ENCODE data around the gene NLRX1.

NLRX1 gene

DNA sequence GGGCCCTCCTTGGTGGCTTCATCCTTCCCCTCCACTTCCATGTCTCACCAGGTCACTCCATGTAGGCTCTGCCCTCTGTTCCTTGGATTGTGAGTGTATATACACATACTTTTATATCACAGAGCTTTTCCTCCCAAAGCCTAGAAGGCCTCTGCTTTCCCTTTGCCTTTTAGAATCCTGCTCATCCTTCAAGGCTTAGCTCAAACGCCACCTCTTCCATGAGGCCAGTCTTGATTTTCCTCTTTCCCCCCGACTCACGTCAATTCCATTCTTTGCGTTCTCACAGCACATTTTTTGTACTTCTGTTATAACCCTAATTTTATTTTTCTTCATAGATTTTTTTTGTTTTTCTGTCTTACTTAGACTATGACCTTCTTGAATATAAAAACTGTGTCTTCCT, 15.9 kb upstream of the NLRX1 start:
- DNase-seq (ENCODE audit: extremely low spot score), result no peak
- TF ChIP-seq, protein P1, sequence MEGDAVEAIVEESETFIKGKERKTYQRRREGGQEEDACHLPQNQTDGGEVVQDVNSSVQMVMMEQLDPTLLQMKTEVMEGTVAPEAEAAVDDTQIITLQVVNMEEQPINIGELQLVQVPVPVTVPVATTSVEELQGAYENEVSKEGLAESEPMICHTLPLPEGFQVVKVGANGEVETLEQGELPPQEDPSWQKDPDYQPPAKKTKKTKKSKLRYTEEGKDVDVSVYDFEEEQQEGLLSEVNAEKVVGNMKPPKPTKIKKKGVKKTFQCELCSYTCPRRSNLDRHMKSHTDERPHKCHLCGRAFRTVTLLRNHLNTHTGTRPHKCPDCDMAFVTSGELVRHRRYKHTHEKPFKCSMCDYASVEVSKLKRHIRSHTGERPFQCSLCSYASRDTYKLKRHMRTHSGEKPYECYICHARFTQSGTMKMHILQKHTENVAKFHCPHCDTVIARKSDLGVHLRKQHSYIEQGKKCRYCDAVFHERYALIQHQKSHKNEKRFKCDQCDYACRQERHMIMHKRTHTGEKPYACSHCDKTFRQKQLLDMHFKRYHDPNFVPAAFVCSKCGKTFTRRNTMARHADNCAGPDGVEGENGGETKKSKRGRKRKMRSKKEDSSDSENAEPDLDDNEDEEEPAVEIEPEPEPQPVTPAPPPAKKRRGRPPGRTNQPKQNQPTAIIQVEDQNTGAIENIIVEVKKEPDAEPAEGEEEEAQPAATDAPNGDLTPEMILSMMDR (IDR thresholded peaks at IDR 0.05; ENCODE audit: control extremely low read depth, extremely low read depth, low read depth, missing control alignments), result no peak
- ChIA-PET POLR2A (no interaction called here), CTCF (interaction anchor here (1.3 to 8.9 kb wide), 6 partner anchors 8 to 170 kb away, joined by 3 to 53 read pairs (median 26); partner anchors contain the start of gene NLRX1)

- CTCF ChIA-PET, result interaction anchor here (1.3 to 8.9 kb wide), 7 partner anchors 9 to 185 kb away, joined by 3 to 53 read pairs (median 7); partner anchors contain the start of gene NLRX1
- TF ChIP-seq, protein P1 (IDR thresholded peaks at IDR 0.05; ENCODE audit: control extremely low read depth, extremely low read depth, low read depth, missing control alignments), result no peak
- DNase-seq (ENCODE audit: extremely low spot score), result no peak
These were observed 15.3 kb upstream of the NLRX1 start for GRCh38 chr11:119153049-119153818.

GRCh38 chr11:119154178-119154577, 14.3 kb upstream of the NLRX1 start:
- POLR2A ChIA-PET, result interaction anchor here (0.6 kb wide), 1 partner anchor 17 kb away, joined by 3 read pairs; no protein-coding TSS in a partner anchor
- no peak for DNase-seq (ENCODE audit: extremely low spot score)
- TF ChIP-seq, protein P1 (IDR thresholded peaks at IDR 0.05; ENCODE audit: control extremely low read depth, extremely low read depth, low read depth, missing control alignments), result no peak
- CTCF ChIA-PET, result interaction anchor here (2.0 to 8.9 kb wide), 4 partner anchors 10 to 184 kb away, joined by 6 to 53 read pairs (median 46); partner anchors contain the start of gene NLRX1

More at GRCh38 chr11:119153049-119153818, 15.3 kb upstream of the NLRX1 start:
- POLR2A ChIA-PET, result no interaction called here

DNA sequence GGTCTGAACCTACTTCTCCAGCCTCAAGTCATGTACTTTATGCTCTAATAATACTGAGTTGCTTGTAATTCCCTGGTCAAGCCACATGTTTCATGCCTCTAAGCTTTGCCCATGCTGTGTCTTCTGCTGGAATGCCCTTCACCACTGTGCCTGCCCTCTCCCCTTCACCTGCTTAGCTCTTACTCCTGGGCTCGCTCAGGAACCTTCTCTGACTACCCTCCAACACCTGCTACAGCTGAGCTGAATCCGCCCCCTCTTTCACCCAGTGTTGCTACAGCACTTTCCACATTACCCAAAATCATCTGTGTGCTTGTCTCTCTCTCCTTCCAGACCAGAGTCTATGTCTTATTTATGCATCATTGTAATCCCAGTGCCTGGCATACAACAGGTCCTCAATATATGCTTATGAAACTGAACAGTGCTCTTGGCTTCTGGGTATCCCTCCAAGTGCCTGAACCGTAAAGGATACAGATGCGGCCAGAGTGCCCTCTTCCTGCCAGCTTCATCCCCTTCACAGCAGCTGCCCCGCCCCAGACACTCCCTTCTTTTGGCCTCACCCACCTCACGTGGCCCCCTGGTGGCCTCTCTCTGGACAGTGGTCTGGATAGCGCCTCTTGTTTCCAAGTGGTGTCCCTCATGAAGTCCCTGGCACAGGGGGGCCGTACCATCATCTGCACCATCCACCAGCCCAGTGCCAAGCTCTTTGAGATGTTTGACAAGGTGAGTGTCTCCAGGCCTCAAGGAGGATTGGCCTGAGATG, 12.6 kb upstream of the NLRX1 start:
- DNase-seq (ENCODE audit: extremely low spot score), result no peak
- POLR2A ChIA-PET, result no interaction called here
- CTCF ChIA-PET, result interaction anchor here (0.7 to 8.9 kb wide), 5 partner anchors 10 to 182 kb away, joined by 3 to 53 read pairs (median 45); partner anchors contain the start of gene NLRX1
- TF ChIP-seq, protein P1 (IDR thresholded peaks at IDR 0.05; ENCODE audit: control extremely low read depth, extremely low read depth, low read depth, missing control alignments), result no peak

- TF ChIP-seq, protein P1 (IDR thresholded peaks at IDR 0.05; ENCODE audit: control extremely low read depth, extremely low read depth, low read depth, missing control alignments), result no peak
- no peak for DNase-seq (ENCODE audit: extremely low spot score)
- CTCF ChIA-PET, result interaction anchor here (1.6 to 8.9 kb wide), 4 partner anchors 9 to 181 kb away, joined by 5 to 53 read pairs (median 46); partner anchors contain the start of gene NLRX1
- POLR2A ChIA-PET, result interaction anchor here (0.6 kb wide), 1 partner anchor 71 kb away, joined by 4 read pairs; no protein-coding TSS in a partner anchor
These were observed 12.0 kb upstream of the NLRX1 start for GRCh38 chr11:119156496-119156895.

DNA sequence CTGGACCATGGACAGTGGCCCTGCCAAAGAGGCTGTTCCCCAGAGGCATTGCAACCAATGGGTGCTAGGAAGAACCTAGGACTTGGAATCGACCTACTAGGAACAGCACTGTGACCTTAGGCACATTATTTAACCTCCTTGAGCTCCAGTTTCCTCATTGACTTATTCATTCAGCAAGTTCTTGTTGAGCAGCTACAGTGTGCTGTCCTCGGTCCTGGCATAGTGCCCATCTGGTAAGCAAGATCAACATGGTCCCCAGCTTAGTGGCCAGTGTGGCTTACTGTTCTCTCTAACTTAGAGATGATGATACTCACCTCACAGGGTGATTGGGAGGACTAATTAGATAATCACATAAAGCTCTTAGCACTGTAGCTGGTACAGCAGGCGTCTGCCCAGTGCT, 11.5 kb upstream of the NLRX1 start:
- DNase-seq (ENCODE audit: extremely low spot score), result no peak
- ChIA-PET POLR2A (interaction anchor here (0.6 kb wide), 1 partner anchor 72 kb away, joined by 4 read pairs; no protein-coding TSS in a partner anchor), CTCF (interaction anchor here (0.9 to 8.9 kb wide), 6 partner anchors 9 to 181 kb away, joined by 3 to 53 read pairs (median 25); partner anchors contain the start of gene NLRX1)

More for the DNA sequence above, 11.5 kb upstream of the NLRX1 start:
- TF ChIP-seq, protein P1 (IDR thresholded peaks at IDR 0.05; ENCODE audit: control extremely low read depth, extremely low read depth, low read depth, missing control alignments), result no peak
